GM12872 (cell line): ENCODE results near the gene PKNOX2.

Source experiments
- TF ChIP-seq, protein P1 (sequence below): IDR thresholded peaks from 3 replicates; pipeline ENCODE4 v1.5.1; 2011; ENCODE audit warnings: low read depth, mild to moderate bottlenecking, low read length, moderate library complexity; ENCODE audit not compliant: insufficient read depth

Gene PKNOX2

DNA sequence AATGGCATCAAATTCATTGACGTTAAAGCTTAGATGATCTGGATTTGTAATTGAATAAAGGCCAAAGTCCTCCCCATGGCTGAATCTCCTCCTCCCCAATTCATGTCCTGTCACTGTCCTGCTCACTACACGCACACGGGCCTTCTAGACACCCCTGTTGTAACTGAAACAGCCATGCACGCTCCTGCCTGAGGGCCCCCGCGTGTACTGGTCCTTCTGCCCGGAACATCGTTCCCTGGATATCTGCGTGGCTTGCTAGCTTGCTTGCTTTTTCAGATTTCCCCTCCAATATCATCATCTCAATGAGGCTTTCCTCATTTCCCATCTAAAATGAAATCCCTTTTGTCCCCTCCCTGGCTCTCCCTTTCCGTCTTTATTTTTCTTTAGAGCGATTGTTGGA is 15.3 kb downstream of the PKNOX2 start:
- TF ChIP-seq, protein P1, sequence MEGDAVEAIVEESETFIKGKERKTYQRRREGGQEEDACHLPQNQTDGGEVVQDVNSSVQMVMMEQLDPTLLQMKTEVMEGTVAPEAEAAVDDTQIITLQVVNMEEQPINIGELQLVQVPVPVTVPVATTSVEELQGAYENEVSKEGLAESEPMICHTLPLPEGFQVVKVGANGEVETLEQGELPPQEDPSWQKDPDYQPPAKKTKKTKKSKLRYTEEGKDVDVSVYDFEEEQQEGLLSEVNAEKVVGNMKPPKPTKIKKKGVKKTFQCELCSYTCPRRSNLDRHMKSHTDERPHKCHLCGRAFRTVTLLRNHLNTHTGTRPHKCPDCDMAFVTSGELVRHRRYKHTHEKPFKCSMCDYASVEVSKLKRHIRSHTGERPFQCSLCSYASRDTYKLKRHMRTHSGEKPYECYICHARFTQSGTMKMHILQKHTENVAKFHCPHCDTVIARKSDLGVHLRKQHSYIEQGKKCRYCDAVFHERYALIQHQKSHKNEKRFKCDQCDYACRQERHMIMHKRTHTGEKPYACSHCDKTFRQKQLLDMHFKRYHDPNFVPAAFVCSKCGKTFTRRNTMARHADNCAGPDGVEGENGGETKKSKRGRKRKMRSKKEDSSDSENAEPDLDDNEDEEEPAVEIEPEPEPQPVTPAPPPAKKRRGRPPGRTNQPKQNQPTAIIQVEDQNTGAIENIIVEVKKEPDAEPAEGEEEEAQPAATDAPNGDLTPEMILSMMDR, result no peak

DNA sequence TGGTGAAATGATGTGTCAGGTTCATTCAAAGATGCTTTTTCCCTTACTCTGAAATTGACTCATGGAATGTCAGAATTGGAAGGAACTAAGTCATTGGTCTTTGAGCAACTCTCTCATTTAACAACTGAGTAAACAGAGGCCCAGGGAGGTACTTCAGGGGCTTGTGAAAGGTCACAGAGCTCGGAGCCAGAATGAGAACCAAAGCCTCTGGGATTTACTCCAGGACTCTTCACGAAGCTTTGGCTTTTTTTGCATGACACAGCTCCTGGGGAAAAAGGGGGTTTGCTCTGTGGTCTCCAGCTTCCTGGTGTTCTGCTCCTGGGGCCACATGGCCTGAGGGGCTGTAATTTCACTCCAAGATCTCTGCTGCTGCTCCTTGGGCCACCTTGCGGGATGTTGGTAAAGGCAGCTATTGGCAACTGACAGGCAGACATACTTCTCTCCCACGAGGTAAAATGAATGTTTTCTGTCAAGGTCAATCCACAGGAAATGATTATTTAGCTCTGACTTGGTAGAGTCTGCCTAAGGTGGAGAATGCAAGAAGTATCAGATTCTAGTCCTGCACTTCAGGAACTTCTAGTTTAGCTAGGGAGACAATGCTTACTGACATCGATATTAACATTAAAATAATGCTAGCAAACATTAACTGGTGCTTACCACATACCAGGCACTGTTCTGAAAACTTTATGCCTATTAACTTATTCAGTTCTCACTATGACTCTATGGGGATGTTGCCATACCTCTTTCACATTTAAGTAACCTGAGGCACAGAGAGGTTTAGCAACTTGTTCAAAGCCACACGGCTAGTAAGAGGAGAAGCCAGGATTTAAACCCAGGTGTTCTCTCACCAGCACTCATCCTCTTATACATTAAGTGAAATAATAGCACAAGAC is 16.1 kb downstream of the PKNOX2 start:
- TF ChIP-seq, protein P1, result no peak

- TF ChIP-seq, protein P1, result no peak
Measured at GRCh38 chr11:125182573-125182972, 18.0 kb downstream of the PKNOX2 start.

GRCh38 chr11:125183641-125184040 is 19.1 kb downstream of the PKNOX2 start:
- TF ChIP-seq, protein P1, result no peak

- TF ChIP-seq, protein P1, result no peak
Measured at GRCh38 chr11:125188021-125188420, 23.5 kb downstream of the PKNOX2 start.

DNA sequence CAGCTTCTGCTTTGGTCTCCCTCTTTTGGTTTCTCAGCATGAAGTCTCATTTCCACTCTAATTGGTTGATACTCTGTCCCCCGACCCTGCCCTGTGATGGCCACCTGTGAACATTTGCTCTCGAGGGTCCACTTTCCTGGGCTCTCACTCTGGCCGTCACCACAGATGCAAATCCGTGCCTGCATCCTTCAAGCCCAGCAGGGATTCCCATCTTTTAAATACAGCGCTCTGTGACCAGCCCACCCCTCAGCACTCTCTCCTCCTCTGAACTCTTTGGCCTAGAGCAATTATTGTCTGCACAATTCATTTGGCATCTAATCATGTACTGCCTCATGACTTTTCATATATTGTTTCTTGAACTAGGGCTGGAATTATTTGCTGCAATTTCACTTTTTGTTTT is 26.0 kb downstream of the PKNOX2 start:
- TF ChIP-seq, protein P1, result no peak

- TF ChIP-seq, protein P1, result no peak
Measured at GRCh38 chr11:125192183-125192582, 27.6 kb downstream of the PKNOX2 start.
